Loucy (cell line): Measurements from ENCODE around the gene FBXO31.

Experiments used
- H2AFZ ChIP-seq: fragments of 200-600 bp; sonication (generic); 2 replicates; pipeline ENCODE4 v1.6.0; 2016; ENCODE audit warnings: antibody characterized with exemption, mild to moderate bottlenecking, low read length, moderate library complexity
- H3F3A ChIP-seq: fragments of 200-600 bp; 2 replicates; pipeline ENCODE4 v1.6.0; 2016; ENCODE audit warnings: antibody characterized with exemption, low read depth, mild to moderate bottlenecking
- H3K27me3 ChIP-seq: fragments of 200-600 bp; sonication (generic); 2 replicates; pipeline ENCODE4 v1.6.1; 2014; ENCODE audit warnings: low read length, mild to moderate bottlenecking; ENCODE audit not compliant: insufficient read depth, poor library complexity, severe bottlenecking
- H3K36me3 ChIP-seq: fragments of 200-600 bp; sonication (generic); 2 replicates; pipeline ENCODE4 v1.6.1; 2016; ENCODE audit warnings: low read length; ENCODE audit not compliant: insufficient read depth
- H3K4me1 ChIP-seq: fragments of 200-600 bp; sonication (generic); 2 replicates; pipeline ENCODE4 v1.5.1; 2014; ENCODE audit warnings: low read length, mild to moderate bottlenecking; ENCODE audit not compliant: insufficient read depth, poor library complexity, severe bottlenecking
- H3K4me2 ChIP-seq: fragments of 200-600 bp; sonication (generic); 2 replicates; pipeline ENCODE4 v1.6.0; 2014; ENCODE audit warnings: antibody characterized with exemption, low read length, low read depth, mild to moderate bottlenecking; ENCODE audit not compliant: poor library complexity, severe bottlenecking
- H3K4me3 ChIP-seq: fragments of 200-600 bp; sonication (generic); 2 replicates; pipeline ENCODE4 v1.5.1; 2014; ENCODE audit warnings: low read length, mild to moderate bottlenecking, mixed read lengths; ENCODE audit not compliant: poor library complexity, severe bottlenecking
- H3K79me2 ChIP-seq: fragments of 200-600 bp; sonication (generic); 2 replicates; pipeline ENCODE4 v1.6.1; 2014; ENCODE audit warnings: low read length; ENCODE audit not compliant: insufficient read depth
- H3K9ac ChIP-seq: fragments of 200-600 bp; sonication (generic); 2 replicates; pipeline ENCODE4 v1.6.0; 2014; ENCODE audit warnings: mild to moderate bottlenecking, low read depth, low read length, moderate library complexity; ENCODE audit not compliant: poor library complexity, severe bottlenecking
- H3K9me2 ChIP-seq: fragments of 200-600 bp; sonication (generic); replicated peaks from 2 replicates; pipeline ENCODE4 v1.6.1; 2016; ENCODE audit warnings: low read depth, low read length, mixed read lengths
- H3K9me3 ChIP-seq: fragments of 200-600 bp; sonication (generic); 2 replicates; pipeline ENCODE4 v1.6.1; 2014; ENCODE audit warnings: mild to moderate bottlenecking, antibody characterized with exemption, low read length, low read depth; ENCODE audit not compliant: insufficient read depth
- H4K20me1 ChIP-seq: fragments of 200-600 bp; sonication (generic); 2 replicates; pipeline ENCODE4 v1.6.0; 2014; ENCODE audit warnings: antibody characterized with exemption, low read length, mild to moderate bottlenecking; ENCODE audit not compliant: insufficient read depth, poor library complexity, severe bottlenecking
- EZH2phosphoT487 ChIP-seq: fragments of 200-600 bp; IDR thresholded peaks from 2 replicates; pipeline ENCODE4 v1.6.1; 2018; ENCODE audit warnings: antibody characterized with exemption, mild to moderate bottlenecking, moderate library complexity, borderline replicate concordance
- TF ChIP-seq, protein P1 (sequence below): fragments of 200-600 bp; sonication (generic); conservative IDR thresholded peaks from 2 replicates; pipeline ENCODE4 v1.5.1; 2014; ENCODE audit warnings: mild to moderate bottlenecking, antibody characterized with exemption, low read length

The FBXO31 gene

DNA sequence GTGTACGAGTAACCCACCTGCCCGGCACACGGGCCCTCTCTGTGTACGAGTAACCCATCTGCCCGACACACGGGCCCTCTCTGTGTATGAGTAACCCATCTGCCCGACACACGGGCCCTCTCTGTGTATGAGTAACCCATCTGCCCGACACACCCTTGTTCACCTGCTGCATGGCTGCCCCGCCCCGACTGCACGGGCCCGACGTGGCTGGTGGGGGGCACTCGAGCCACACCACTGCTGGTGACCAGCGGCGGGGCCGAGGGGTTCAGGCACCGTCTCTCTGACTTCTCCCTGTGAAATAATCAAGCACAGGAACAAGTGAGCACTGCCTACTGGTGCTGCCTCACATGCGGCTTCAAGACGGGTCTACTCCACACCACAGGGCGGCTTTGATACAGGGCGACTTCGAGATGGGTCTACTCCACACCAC lies 30.7 kb upstream of the FBXO31 start:
- Histone ChIP-seq H3K9me2 (no peaks in the 10 kb centered on the region), H3K4me3 (no peak overlapping the region), H3K79me2 (no peaks in the 10 kb centered on the region), H3K36me3 (no peaks in the 10 kb centered on the region), H3K4me1 (no peaks in the 10 kb centered on the region), H3K4me2 (no peak overlapping the region), H3F3A (no peaks in the 10 kb centered on the region), H2AFZ (no peak overlapping the region), H4K20me1 (no peaks in the 10 kb centered on the region), H3K9ac (no peak overlapping the region), H3K27me3 (no peaks in the 10 kb centered on the region), H3K9me3 (no peaks in the 10 kb centered on the region)
- no peak for TF ChIP-seq EZH2phosphoT487
- TF ChIP-seq, protein P1, sequence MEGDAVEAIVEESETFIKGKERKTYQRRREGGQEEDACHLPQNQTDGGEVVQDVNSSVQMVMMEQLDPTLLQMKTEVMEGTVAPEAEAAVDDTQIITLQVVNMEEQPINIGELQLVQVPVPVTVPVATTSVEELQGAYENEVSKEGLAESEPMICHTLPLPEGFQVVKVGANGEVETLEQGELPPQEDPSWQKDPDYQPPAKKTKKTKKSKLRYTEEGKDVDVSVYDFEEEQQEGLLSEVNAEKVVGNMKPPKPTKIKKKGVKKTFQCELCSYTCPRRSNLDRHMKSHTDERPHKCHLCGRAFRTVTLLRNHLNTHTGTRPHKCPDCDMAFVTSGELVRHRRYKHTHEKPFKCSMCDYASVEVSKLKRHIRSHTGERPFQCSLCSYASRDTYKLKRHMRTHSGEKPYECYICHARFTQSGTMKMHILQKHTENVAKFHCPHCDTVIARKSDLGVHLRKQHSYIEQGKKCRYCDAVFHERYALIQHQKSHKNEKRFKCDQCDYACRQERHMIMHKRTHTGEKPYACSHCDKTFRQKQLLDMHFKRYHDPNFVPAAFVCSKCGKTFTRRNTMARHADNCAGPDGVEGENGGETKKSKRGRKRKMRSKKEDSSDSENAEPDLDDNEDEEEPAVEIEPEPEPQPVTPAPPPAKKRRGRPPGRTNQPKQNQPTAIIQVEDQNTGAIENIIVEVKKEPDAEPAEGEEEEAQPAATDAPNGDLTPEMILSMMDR: no peak

DNA sequence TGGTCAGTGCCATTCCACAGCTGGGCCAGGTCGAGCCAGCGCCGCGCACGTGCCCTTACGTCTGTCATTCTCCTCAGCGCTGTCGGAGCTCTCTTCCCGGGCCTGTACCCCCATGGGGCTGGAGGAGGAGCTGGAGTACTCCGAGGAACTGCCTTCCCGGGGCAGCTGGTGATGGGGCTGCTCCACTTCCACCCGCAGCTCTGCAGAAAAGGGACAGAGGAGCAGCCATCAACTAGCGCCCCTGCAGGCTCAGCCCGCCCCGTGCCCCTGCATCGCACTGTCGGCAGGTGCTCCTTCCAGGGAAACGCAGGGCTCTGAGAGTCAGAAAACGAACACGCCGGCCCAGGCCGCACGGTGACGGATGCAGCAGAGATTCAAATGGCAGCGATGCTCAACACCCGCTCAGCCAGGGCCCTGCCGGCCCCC lies 29.4 kb upstream of the FBXO31 start:
- H3K9ac ChIP-seq: no peak overlapping the region
- no peaks in the 10 kb centered on the region for H3K9me3 ChIP-seq
- H3K4me2 ChIP-seq: no peak overlapping the region
- TF ChIP-seq, protein P1: no peak
- no peaks in the 10 kb centered on the region for H3K9me2 ChIP-seq
- H3K4me3 ChIP-seq: no peak overlapping the region
- H3K27me3 ChIP-seq: no peaks in the 10 kb centered on the region
- H2AFZ ChIP-seq: no peak overlapping the region
- no peaks in the 10 kb centered on the region for H3F3A ChIP-seq
- no peaks in the 10 kb centered on the region for H3K4me1 ChIP-seq
- H3K79me2 ChIP-seq: no peaks in the 10 kb centered on the region
- no peaks in the 10 kb centered on the region for H3K36me3 ChIP-seq
- no peaks in the 10 kb centered on the region for H4K20me1 ChIP-seq

DNA sequence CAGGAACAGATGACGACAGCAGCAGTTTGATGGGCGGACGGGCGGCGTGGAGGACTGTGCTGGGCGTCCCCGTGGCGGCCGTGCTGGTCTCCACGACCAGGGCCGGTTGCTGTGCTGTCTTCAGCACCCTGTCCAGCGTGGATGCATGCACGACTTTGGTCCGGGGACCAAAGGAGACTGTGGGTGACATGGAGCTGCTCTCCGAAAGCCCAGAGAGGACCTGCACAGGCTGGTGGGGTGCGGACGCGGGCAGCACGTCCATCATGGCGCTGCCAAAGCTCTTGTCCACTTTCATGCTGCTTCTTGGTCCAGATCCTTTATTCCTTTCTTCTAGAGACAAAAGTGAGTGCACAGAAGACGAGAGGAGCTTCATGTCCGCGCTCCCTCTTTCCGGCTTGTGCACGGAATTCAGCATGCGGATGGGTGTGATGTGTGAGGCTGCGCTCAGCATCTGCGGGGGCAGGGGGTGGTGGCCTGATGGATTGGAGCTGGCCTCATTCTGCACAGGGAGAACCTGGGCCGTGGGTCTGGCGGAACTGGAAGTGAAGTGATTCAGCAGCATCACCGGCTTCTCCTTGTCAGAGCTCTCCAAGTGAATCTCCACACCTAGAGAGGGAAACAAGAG lies 28.9 kb upstream of the FBXO31 start:
- Histone ChIP-seq H3K9ac (no peak overlapping the region), H3K4me1 (no peaks in the 10 kb centered on the region), H4K20me1 (no peaks in the 10 kb centered on the region), H3K27me3 (no peaks in the 10 kb centered on the region), H3K4me3 (no peak overlapping the region), H3K4me2 (no peak overlapping the region), H3F3A (no peaks in the 10 kb centered on the region), H3K36me3 (no peaks in the 10 kb centered on the region), H3K9me3 (no peaks in the 10 kb centered on the region), H3K9me2 (no peaks in the 10 kb centered on the region), H2AFZ (no peak overlapping the region), H3K79me2 (no peaks in the 10 kb centered on the region)
- TF ChIP-seq, protein P1: no peak
- TF ChIP-seq EZH2phosphoT487: no peak
